ENCODE measurements around the gene INTS2. TPM values are rescaled to one million over a fixed set of nuclear protein-coding genes. Genes with fewer than 3 reads are reported as not detected.
"Not testable (repeated sequence)": the region's sequence is repeated elsewhere in the genome, so short reads cannot be mapped to it uniquely, and the experiment has no call there.

Gene INTS2
- total RNA-seq, 6 experiments from 2014 or later = 8.1 to 10.1 (median 9.5) TPM

DNA sequence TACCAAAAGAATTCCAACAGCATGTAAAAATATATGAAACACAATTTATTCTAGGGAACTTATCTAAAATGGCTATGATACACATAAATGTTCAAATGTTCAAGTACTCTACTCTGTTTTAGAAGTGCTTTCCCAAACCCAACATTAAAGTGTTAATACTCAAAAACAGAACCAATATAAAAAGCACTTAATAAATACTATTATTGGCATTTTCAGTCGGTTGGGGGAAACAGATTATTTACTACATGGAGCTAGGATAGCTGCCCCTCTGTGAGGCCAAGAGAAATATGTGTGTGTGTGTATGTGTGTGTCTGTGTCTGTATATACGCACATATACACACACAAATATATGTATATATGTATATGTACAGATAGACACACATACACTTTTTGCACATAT is 32.4 kb downstream of the INTS2 start:
- peaks cover 12% of the 10 kb centered on the region; the same call in 1 of the 2 replicates for H3K36me3 Mint-ChIP-seq (ENCODE audit: low read depth)
- H3K27me3 Mint-ChIP-seq (ENCODE audit: insufficient read depth) = no peaks in the 10 kb centered on the region
- no peak overlapping the region for H3K27ac Mint-ChIP-seq
- no peak overlapping the region for H3K4me3 Mint-ChIP-seq
- no peak for DNase-seq
- TF ChIP-seq, protein P1, sequence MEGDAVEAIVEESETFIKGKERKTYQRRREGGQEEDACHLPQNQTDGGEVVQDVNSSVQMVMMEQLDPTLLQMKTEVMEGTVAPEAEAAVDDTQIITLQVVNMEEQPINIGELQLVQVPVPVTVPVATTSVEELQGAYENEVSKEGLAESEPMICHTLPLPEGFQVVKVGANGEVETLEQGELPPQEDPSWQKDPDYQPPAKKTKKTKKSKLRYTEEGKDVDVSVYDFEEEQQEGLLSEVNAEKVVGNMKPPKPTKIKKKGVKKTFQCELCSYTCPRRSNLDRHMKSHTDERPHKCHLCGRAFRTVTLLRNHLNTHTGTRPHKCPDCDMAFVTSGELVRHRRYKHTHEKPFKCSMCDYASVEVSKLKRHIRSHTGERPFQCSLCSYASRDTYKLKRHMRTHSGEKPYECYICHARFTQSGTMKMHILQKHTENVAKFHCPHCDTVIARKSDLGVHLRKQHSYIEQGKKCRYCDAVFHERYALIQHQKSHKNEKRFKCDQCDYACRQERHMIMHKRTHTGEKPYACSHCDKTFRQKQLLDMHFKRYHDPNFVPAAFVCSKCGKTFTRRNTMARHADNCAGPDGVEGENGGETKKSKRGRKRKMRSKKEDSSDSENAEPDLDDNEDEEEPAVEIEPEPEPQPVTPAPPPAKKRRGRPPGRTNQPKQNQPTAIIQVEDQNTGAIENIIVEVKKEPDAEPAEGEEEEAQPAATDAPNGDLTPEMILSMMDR (IDR thresholded peaks at IDR 0.05) = no peak
- no peaks in the 10 kb centered on the region for H3K9me3 Mint-ChIP-seq
- H3K4me1 Mint-ChIP-seq (ENCODE audit: low read depth) = no peaks in the 10 kb centered on the region

DNA sequence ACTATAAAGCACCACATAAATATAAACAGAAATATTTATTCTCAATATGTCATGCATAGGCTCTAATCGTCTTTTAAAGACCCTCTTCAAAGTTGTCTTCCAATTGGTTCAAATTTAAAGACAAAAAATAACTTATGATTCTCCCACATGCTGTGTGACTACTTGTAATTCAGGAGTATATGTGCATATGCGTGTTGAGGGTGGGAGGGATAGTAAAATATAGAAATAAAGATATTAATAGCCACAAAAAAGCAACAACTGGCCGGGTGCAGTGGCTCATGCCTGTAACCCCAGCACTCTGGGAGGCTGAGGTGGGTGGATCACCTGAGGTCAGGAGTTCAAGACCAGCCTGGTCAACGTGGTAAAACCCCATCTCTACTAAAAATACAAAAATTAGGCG is 33.5 kb downstream of the INTS2 start:
- DNase-seq; H3K9me3 Mint-ChIP-seq; H3K4me3 Mint-ChIP-seq; H3K4me1 Mint-ChIP-seq (ENCODE audit: low read depth); H3K36me3 Mint-ChIP-seq (ENCODE audit: low read depth); H3K27ac Mint-ChIP-seq; H3K27me3 Mint-ChIP-seq (ENCODE audit: insufficient read depth): not testable (repeated sequence)

DNA sequence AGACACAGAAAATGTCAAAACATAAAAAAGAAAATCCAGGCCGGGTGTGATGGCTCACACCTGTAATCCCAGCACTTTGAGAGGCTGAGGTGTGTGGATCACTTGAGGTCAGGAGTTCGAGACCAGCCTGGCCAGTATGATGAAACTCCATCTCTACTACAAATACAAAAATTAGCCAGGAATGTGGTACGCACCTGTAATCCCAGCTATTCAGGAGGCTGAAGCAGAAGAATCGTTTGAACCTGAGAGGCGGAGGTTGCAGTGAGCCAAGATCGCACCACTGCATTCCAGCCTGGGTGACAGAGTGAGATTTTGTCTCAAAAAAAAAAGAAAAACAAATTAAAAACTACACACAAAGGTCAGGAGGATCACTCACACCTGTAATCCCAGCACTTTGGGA is 40.0 kb downstream of the INTS2 start:
- not testable (repeated sequence) for H3K4me3 Mint-ChIP-seq
- peaks cover 18% of the 10 kb centered on the region for H3K36me3 Mint-ChIP-seq (ENCODE audit: low read depth)

DNA sequence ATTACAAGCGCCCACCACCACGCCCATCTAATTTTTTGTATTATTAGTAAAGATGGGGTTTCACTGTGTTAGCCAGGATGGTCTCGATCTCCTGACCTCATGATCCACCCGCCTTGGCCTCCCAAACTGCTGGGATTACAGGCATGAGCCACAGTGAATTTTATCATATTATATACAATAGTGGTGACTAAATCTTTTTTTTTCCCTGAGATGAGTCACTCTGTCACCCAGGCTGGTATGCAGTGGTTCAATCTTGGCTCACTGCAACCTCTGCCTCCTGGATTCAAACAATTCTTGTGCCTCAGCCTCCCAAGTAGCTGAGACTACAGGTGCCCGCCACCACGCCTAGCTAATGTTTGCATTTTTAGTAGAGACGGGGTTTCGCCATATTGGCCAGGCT is 41.9 kb downstream of the INTS2 start:
- peak; percentile 13 for DNase-seq
- not testable (repeated sequence) for H3K27me3 Mint-ChIP-seq (ENCODE audit: insufficient read depth); H3K9me3 Mint-ChIP-seq; H3K27ac Mint-ChIP-seq; H3K4me1 Mint-ChIP-seq (ENCODE audit: low read depth); H3K4me3 Mint-ChIP-seq
- peaks cover 18% of the 10 kb centered on the region for H3K36me3 Mint-ChIP-seq (ENCODE audit: low read depth)

More for the DNA sequence above, 40.0 kb downstream of the INTS2 start:
- H3K27me3 Mint-ChIP-seq (ENCODE audit: insufficient read depth); H3K27ac Mint-ChIP-seq; H3K4me1 Mint-ChIP-seq (ENCODE audit: low read depth); H3K9me3 Mint-ChIP-seq; DNase-seq: not testable (repeated sequence)

DNA sequence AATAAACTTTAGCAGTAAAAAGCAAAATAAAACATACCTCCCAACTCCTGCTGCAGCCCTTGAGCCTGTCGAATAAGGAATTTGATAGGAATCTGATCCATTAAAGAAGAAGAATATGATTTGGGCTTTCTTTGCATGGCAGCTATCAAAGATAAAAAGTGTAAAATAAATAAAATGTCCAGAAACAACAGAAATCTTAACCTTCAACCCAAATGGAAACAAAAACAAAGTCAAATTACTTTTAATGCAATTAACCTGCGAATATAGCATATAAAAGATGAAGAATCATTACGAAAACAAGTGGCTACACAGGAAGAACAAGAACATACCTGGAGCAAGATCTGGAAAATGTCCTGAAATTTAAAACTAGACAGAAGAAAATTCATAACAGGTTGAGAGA is 42.9 kb downstream of the INTS2 start:
- Mint-ChIP-seq H3K27me3 (ENCODE audit: insufficient read depth) (no peaks in the 10 kb centered on the region), H3K4me3 (no peak overlapping the region), H3K9me3 (peaks cover 6% of the 10 kb centered on the region; the same call in 1 of the 2 replicates), H3K27ac (no peak overlapping the region), H3K36me3 (ENCODE audit: low read depth) (peaks cover 18% of the 10 kb centered on the region), H3K4me1 (ENCODE audit: low read depth) (peaks cover 7% of the 10 kb centered on the region)
- DNase-seq = no peak
- TF ChIP-seq, protein P1 (IDR thresholded peaks at IDR 0.05) = no peak

DNA sequence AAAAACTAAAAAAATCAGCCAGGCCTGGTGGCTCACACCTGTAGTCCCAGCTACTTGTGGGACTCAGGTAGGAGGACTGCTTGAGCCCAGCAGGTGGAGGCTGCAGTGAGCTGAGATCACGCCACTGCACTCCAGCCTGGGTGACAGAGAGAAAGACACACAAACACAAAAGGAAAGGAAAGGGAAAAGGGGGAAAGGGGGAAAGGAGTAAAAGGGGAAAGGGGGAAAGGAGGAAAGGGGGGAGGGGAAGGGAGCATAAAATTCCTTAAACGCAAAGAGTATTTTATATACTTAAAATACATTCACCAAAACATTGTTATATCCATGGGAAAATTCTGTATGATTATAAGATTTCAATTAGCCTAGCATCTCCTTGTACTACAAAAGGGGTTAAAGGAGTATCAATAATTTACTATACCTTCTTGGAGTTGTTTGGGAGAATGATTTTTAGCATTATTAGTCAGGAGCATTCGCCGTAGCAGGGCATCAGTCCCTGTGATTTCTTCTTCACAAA is 47.1 kb downstream of the INTS2 start:
- Mint-ChIP-seq H3K9me3 (no peaks in the 10 kb centered on the region), H3K4me1 (ENCODE audit: low read depth) (no peaks in the 10 kb centered on the region), H3K4me3 (no peak overlapping the region), H3K27me3 (ENCODE audit: insufficient read depth) (no peaks in the 10 kb centered on the region), H3K36me3 (ENCODE audit: low read depth) (peaks cover 5% of the 10 kb centered on the region; the same call in 1 of the 2 replicates), H3K27ac (no peak overlapping the region)
- TF ChIP-seq, protein P1 (IDR thresholded peaks at IDR 0.05) = no peak
- DNase-seq = no peak

DNA sequence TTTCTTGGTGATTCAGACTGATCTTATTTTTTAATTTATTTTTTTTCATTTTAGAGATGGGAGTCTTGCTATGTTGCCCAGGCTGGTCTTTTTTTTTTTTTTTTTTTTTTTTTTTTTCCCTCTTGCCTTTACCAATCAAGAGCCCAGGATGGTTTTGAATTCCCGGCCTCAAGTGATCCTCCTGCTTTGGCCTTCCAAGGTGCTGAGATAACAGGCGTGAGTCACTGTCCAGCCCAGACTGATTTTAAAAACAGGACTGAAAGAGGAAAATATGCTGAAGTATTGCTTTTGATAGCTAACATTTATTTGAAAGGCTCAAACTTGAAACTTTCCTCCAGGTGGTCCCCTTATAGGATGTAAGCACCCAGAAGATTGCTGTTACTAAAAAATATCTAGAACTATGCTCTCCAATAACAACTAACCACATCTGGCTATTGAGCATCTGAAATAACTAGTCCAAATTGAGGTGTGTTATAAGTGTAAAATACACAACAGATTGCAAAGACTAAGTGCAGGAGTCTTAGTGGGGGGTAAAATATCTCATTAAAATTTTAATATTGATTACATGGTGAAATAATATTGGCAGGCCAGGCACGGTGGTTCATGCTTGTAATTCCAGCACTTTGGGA is 48.7 kb downstream of the INTS2 start:
- no peaks in the 10 kb centered on the region; the same call in 1 of the 2 replicates for H3K36me3 Mint-ChIP-seq (ENCODE audit: low read depth)
- no peak for DNase-seq
- H3K9me3 Mint-ChIP-seq = no peaks in the 10 kb centered on the region
- H3K4me1 Mint-ChIP-seq (ENCODE audit: low read depth) = no peaks in the 10 kb centered on the region
- no peaks in the 10 kb centered on the region for H3K27me3 Mint-ChIP-seq (ENCODE audit: insufficient read depth)
- no peak overlapping the region for H3K27ac Mint-ChIP-seq
- no peak overlapping the region for H3K4me3 Mint-ChIP-seq
- TF ChIP-seq, protein P1 (IDR thresholded peaks at IDR 0.05) = no peak
